Effector CD8-positive, alpha-beta T cell (primary cell): Measurements from ENCODE around the gene RARS1.

Experiments used
- DNase-seq: peaks from one replicate; lab custom pipeline; 2025; lab: John Stamatoyannopoulos, UW

Gene RARS1

DNA sequence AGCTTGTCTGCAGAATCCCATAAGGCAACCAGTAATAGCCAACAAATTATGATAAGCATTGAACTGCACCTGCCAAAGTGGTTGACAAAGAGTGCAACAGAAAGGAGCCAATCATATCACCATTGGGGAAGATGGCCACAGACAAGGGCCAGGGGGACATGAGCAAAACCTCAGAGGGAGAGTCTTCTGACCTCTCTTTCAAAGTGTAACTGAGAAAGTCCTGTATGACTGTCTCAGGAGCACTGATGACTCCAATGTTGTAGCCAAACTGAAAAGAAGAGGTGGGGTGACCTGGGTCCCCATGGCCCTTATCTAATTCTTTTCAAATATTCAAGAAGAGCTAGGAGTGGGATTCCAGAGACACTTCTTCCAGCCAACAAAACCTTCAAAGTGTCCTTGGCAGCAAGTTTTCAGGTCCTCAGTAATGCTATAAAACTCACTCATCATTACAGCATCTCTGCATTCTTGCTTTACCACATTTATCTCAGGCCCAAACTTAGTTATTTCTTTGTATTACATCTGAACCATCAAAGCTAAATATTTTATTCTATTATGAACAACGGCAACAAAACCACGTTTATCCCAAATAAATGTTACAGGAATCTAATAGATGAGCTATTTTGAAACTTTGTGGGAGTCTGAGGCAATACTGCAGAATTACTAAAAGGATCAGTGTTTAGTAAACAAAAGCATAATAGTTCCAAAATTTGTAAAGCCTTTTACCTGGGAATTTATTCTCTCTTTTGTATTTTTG lies 67.3 kb downstream of the RARS1 start:
- DNase-seq: no peak

DNA sequence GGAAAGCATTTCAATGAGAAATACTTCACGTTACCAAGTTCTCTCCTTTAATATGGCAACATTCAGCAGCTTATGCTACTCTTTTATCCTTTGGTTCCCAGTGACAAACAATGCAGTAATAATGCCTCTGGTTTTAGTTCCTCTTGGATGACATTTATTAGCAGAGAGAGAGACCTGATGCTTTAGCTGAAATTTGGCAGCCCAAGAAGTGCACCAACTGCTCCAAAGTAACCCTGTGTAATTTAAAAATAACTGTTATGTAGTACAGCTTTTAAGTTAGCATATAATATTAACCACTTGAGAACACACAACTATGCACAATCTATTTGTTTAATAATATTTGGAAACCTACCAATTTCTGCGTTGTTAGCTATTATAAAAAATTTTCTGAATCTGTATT lies 71.1 kb downstream of the RARS1 start:
- no peak for DNase-seq

DNA sequence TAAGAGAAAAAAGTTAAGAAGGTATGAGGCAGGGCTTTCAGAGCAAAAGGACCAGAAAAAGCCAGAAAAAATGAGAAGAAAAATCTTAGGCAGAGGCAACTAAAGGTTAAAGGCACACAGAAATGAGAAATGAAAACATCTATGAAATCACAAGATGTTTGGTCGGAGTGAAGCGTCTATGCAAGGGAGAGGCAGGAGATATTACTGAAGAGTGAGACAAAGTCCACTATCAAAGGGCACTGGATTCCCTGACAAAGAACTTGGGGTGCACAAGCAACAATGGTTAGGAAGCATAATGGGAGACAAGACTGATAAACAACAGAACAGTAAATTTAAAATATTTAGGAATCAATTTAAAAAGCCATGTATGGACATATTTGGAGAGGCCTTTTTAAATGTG lies 76.0 kb downstream of the RARS1 start:
- no peak for DNase-seq

DNA sequence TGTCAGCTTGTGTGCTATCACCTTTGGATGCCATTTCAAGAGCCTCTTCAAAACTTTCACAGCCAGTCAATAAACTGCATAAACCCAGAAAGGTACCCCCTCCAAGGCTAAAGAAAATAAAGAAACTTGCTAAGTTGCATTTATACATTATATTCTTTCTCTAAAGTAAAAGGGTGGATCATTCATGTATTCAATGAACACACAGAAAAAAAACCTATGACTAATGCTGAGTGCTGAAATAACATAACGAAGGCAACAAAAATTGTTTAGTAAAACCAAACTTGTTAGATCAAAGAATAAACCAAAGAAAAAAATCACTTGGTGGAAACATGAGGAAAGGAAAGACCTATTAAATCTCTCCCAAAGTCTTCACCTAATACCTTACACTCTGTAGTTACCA lies 77.7 kb downstream of the RARS1 start:
- no peak for DNase-seq

DNA sequence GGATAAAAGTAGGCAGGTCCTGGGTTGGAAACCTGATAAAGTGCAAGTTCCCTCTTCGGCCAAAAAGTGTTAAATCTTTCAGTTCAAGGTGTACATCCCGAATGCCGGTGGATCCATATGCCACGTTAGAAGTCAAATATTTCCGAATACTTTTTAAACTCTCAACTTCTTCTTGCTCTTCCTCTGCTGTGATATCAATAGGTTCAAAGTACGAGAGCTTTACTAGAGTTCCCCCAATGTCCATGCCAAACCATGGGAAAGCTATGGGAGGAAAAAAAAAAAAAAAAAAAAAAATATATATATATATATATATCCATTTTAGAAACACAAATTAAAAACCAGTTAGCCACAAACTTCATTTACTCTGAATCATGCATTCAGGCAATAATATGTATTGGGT lies 82.5 kb downstream of the RARS1 start:
- no peak for DNase-seq
